WTC11 (cell line): ENCODE results near the gene XRCC5.

Source experiments
- ATF1 ChIP-seq: sonication (generic); formaldehyde crosslinking; IDR thresholded peaks from 2 replicates; pipeline ENCODE4 v1.8.1; 2023; ENCODE audit warnings: mild to moderate bottlenecking, moderate library complexity, missing genetic modification reagents
- CREM ChIP-seq: sonication (generic); formaldehyde crosslinking; IDR thresholded peaks from 2 replicates; pipeline ENCODE4 v1.8.1; 2022; ENCODE audit warnings: mild to moderate bottlenecking, missing genetic modification reagents, moderate library complexity
- FOXJ3 ChIP-seq: sonication (generic); formaldehyde crosslinking; IDR thresholded peaks from 2 replicates; pipeline ENCODE4 v1.9.0; 2021; ENCODE audit warnings: missing genetic modification reagents, mild to moderate bottlenecking, borderline replicate concordance
- NR2C2 ChIP-seq: sonication (generic); formaldehyde crosslinking; IDR thresholded peaks from 2 replicates; pipeline ENCODE4 v1.8.0; 2022; ENCODE audit warnings: mild to moderate bottlenecking, missing genetic modification reagents
- OVOL2 ChIP-seq: fragments of 250-450 bp; sonication (Bioruptor Pico); IDR thresholded peaks from 2 replicates; pipeline ENCODE4 v1.9.0; 2021; ENCODE audit warnings: mild to moderate bottlenecking, borderline replicate concordance
- TP53 ChIP-seq: sonication (generic); formaldehyde crosslinking; IDR thresholded peaks from 2 replicates; pipeline ENCODE4 v1.8.1; 2023; ENCODE audit warnings: mild to moderate bottlenecking, missing genetic modification reagents
- ZNF121 ChIP-seq: sonication (generic); formaldehyde crosslinking; IDR thresholded peaks from 2 replicates; pipeline ENCODE4 v1.8.0; 2023; ENCODE audit warnings: missing genetic modification reagents
- ZNF263 ChIP-seq: sonication (generic); formaldehyde crosslinking; IDR thresholded peaks from 2 replicates; pipeline ENCODE4 v1.8.1; 2022; ENCODE audit warnings: low read depth, mild to moderate bottlenecking, moderate library complexity, missing genetic modification reagents
- TF ChIP-seq, protein P1 (sequence below): fragments of 200-600 bp; IDR thresholded peaks from 2 replicates; pipeline ENCODE4 v1.8.0; 2022; ENCODE audit warnings: antibody characterized with exemption
- TF ChIP-seq, protein P2 (sequence below): sonication (generic); formaldehyde crosslinking; IDR thresholded peaks from 2 replicates; pipeline ENCODE4 v1.8.0; 2023; ENCODE audit warnings: missing genetic modification reagents
- TF ChIP-seq, protein P3 (sequence below): sonication (generic); formaldehyde crosslinking; IDR thresholded peaks from 2 replicates; pipeline ENCODE4 v1.8.1; 2023; ENCODE audit warnings: mild to moderate bottlenecking, missing genetic modification reagents
- TF ChIP-seq, protein P4 (sequence below): sonication (generic); formaldehyde crosslinking; IDR thresholded peaks from 2 replicates; pipeline ENCODE4 v1.8.0; 2022; ENCODE audit warnings: mild to moderate bottlenecking, missing genetic modification reagents
- TF ChIP-seq, protein P5 (sequence below): sonication (generic); formaldehyde crosslinking; conservative IDR thresholded peaks from 2 replicates; pipeline ENCODE4 v1.8.1; 2022; ENCODE audit warnings: mild to moderate bottlenecking, missing genetic modification reagents

DNA sequence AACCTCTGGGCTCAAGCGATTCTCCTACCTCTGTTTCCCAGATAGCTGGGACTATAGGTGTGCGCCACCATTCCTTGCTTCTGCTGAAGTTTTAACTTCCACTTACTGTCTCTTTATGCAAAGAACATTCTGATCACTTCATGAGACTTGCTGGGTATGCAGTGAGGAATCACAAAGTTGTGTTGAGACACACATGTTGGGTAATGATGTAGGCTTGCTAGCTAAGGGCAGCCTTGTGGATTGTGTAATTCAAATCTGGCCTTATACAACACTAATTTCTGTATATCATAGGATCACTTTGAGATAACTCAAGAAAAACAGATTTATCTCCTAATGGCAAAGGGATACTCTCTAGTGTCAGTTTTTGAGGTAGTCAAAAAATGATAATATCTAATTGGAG lies 24.2 kb downstream of the XRCC5 start:
- no peak for TF ChIP-seq CREM (CRISPR knock-in tag)
- TF ChIP-seq, protein P1, sequence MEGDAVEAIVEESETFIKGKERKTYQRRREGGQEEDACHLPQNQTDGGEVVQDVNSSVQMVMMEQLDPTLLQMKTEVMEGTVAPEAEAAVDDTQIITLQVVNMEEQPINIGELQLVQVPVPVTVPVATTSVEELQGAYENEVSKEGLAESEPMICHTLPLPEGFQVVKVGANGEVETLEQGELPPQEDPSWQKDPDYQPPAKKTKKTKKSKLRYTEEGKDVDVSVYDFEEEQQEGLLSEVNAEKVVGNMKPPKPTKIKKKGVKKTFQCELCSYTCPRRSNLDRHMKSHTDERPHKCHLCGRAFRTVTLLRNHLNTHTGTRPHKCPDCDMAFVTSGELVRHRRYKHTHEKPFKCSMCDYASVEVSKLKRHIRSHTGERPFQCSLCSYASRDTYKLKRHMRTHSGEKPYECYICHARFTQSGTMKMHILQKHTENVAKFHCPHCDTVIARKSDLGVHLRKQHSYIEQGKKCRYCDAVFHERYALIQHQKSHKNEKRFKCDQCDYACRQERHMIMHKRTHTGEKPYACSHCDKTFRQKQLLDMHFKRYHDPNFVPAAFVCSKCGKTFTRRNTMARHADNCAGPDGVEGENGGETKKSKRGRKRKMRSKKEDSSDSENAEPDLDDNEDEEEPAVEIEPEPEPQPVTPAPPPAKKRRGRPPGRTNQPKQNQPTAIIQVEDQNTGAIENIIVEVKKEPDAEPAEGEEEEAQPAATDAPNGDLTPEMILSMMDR = no peak
- no peak for TF ChIP-seq TP53
- TF ChIP-seq ZNF263 (CRISPR knock-in tag) = no peak
- no peak for TF ChIP-seq OVOL2
- TF ChIP-seq FOXJ3 = no peak
- no peak for TF ChIP-seq NR2C2 (CRISPR knock-in tag)
- no peak for TF ChIP-seq ZNF121 (CRISPR knock-in tag)
- TF ChIP-seq, protein P2, sequence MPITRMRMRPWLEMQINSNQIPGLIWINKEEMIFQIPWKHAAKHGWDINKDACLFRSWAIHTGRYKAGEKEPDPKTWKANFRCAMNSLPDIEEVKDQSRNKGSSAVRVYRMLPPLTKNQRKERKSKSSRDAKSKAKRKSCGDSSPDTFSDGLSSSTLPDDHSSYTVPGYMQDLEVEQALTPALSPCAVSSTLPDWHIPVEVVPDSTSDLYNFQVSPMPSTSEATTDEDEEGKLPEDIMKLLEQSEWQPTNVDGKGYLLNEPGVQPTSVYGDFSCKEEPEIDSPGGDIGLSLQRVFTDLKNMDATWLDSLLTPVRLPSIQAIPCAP = no peak
- TF ChIP-seq, protein P3, sequence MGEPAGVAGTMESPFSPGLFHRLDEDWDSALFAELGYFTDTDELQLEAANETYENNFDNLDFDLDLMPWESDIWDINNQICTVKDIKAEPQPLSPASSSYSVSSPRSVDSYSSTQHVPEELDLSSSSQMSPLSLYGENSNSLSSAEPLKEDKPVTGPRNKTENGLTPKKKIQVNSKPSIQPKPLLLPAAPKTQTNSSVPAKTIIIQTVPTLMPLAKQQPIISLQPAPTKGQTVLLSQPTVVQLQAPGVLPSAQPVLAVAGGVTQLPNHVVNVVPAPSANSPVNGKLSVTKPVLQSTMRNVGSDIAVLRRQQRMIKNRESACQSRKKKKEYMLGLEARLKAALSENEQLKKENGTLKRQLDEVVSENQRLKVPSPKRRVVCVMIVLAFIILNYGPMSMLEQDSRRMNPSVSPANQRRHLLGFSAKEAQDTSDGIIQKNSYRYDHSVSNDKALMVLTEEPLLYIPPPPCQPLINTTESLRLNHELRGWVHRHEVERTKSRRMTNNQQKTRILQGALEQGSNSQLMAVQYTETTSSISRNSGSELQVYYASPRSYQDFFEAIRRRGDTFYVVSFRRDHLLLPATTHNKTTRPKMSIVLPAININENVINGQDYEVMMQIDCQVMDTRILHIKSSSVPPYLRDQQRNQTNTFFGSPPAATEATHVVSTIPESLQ (CRISPR knock-in tag) = no peak
- TF ChIP-seq, protein P4, sequence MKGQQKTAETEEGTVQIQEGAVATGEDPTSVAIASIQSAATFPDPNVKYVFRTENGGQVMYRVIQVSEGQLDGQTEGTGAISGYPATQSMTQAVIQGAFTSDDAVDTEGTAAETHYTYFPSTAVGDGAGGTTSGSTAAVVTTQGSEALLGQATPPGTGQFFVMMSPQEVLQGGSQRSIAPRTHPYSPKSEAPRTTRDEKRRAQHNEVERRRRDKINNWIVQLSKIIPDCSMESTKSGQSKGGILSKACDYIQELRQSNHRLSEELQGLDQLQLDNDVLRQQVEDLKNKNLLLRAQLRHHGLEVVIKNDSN (CRISPR knock-in tag) = no peak
- no peak for TF ChIP-seq ATF1 (CRISPR knock-in tag)
- TF ChIP-seq, protein P5, sequence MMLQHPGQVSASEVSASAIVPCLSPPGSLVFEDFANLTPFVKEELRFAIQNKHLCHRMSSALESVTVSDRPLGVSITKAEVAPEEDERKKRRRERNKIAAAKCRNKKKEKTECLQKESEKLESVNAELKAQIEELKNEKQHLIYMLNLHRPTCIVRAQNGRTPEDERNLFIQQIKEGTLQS (CRISPR knock-in tag) = no peak
